ENCODE data around the gene ISLR. TPM values are rescaled to one million over a fixed set of nuclear protein-coding genes. Genes with fewer than 3 reads are reported as not detected.

ISLR gene
- polyA plus RNA-seq (ENCODE audit: insufficient read length in 3 of 3), result 10 to 100 TPM; 47.2 to 77.4 (median 47.3) TPM
- long read RNA-seq, donor 1, transcript ISLR-202 (2 exons, 2,175 nt), result minor isoform, 10 of 92 reads
- long read RNA-seq, donor 1, transcript ISLR-201 (2 exons, 2,371 nt), result major isoform, 15 of 92 reads
- long read RNA-seq, donor 1, partial matches to known transcripts, result 67 of 92 reads
- long read RNA-seq, donor 1, other reads (novel, unspliced or antisense), result 0 of 92 reads
- long read RNA-seq, donor 2, transcript ISLR-202 (2 exons, 2,175 nt), result minor isoform, 10 of 25 reads
- long read RNA-seq, donor 2, transcript ISLR-201 (2 exons, 2,371 nt), result major isoform, 15 of 25 reads
- long read RNA-seq, donor 2, partial matches to known transcripts, result 0 of 25 reads
- long read RNA-seq, donor 2, other reads (novel, unspliced or antisense), result 0 of 25 reads
- long read RNA-seq, donor 3, transcript ISLR-201 (2 exons, 2,371 nt), result minor isoform, 13 of 34 reads
- long read RNA-seq, donor 3, transcript ISLR-202 (2 exons, 2,175 nt), result major isoform, 21 of 34 reads
- long read RNA-seq, donor 3, partial matches to known transcripts, result 0 of 34 reads
- long read RNA-seq, donor 3, other reads (novel, unspliced or antisense), result 0 of 34 reads
- long read RNA-seq, donor 4, partial matches to known transcripts, result 0 of 6 reads
- long read RNA-seq, donor 4, other reads (novel, unspliced or antisense), result 0 of 6 reads
- long read RNA-seq, donor 5, result 0 reads
- long read RNA-seq, donor 6, transcript ISLR-201 (2 exons, 2,371 nt), result major isoform, 5 of 9 reads
- long read RNA-seq, donor 6, partial matches to known transcripts, result 0 of 9 reads
- long read RNA-seq, donor 6, other reads (novel, unspliced or antisense), result 0 of 9 reads
- long read RNA-seq, donor 7, transcript ISLR-202 (2 exons, 2,175 nt), result major isoform, 13 of 26 reads
- long read RNA-seq, donor 7, transcript ISLR-201 (2 exons, 2,371 nt), result major isoform, 13 of 26 reads
- long read RNA-seq, donor 7, partial matches to known transcripts, result 0 of 26 reads
- long read RNA-seq, donor 7, other reads (novel, unspliced or antisense), result 0 of 26 reads
- long read RNA-seq, donor 8, result 0 reads
- long read RNA-seq, donor 9, transcript ISLR-202 (2 exons, 2,175 nt), result major isoform, 15 of 28 reads
- long read RNA-seq, donor 9, transcript ISLR-201 (2 exons, 2,371 nt), result minor isoform, 13 of 28 reads
- long read RNA-seq, donor 9, partial matches to known transcripts, result 0 of 28 reads
- long read RNA-seq, donor 9, other reads (novel, unspliced or antisense), result 0 of 28 reads
- long read RNA-seq, donor 10, transcript ISLR-201 (2 exons, 2,371 nt), result major isoform, 12 of 17 reads
- long read RNA-seq, donor 10, transcript ISLR-202 (2 exons, 2,175 nt), result minor isoform, 5 of 17 reads
- long read RNA-seq, donor 10, partial matches to known transcripts, result 0 of 17 reads
- long read RNA-seq, donor 10, other reads (novel, unspliced or antisense), result 0 of 17 reads
- long read RNA-seq, donor 11, transcript ISLR-201 (2 exons, 2,371 nt), result major isoform, 6 of 12 reads
- long read RNA-seq, donor 11, transcript ISLR-202 (2 exons, 2,175 nt), result major isoform, 6 of 12 reads
- long read RNA-seq, donor 11, partial matches to known transcripts, result 0 of 12 reads
- long read RNA-seq, donor 11, other reads (novel, unspliced or antisense), result 0 of 12 reads
- long read RNA-seq, donor 12, partial matches to known transcripts, result 0 of 2 reads
- long read RNA-seq, donor 12, other reads (novel, unspliced or antisense), result 0 of 2 reads
- long read RNA-seq, donor 13, result 0 reads
- long read RNA-seq, donor 14, transcript ISLR-201 (2 exons, 2,371 nt), result major isoform, 16 of 30 reads
- long read RNA-seq, donor 14, transcript ISLR-202 (2 exons, 2,175 nt), result minor isoform, 14 of 30 reads
- long read RNA-seq, donor 14, partial matches to known transcripts, result 0 of 30 reads
- long read RNA-seq, donor 14, other reads (novel, unspliced or antisense), result 0 of 30 reads
- long read RNA-seq, donor 15, transcript ISLR-201 (2 exons, 2,371 nt), result major isoform, 6 of 7 reads
- long read RNA-seq, donor 15, partial matches to known transcripts, result 0 of 7 reads
- long read RNA-seq, donor 15, other reads (novel, unspliced or antisense), result 0 of 7 reads
- long read RNA-seq, donor 16, transcript ISLR-201 (2 exons, 2,371 nt), result major isoform, 39 of 74 reads
- long read RNA-seq, donor 16, transcript ISLR-202 (2 exons, 2,175 nt), result minor isoform, 35 of 74 reads
- long read RNA-seq, donor 16, partial matches to known transcripts, result 0 of 74 reads
- long read RNA-seq, donor 16, other reads (novel, unspliced or antisense), result 0 of 74 reads

GRCh38 chr15:74173380-74174218 is at the start of gene ISLR:
Gene ISLR (plus strand): TSS chr15:74173710. CDS start chr15:74174859, 1,149 bp downstream.
- DNase-seq (ENCODE audit: extremely low read depth in 1 of 11, low read depth in 9 of 11, low spot score in 4 of 11), result peak in 5 of 11 donors; percentile 49 to 68 (median 57)

DNA sequence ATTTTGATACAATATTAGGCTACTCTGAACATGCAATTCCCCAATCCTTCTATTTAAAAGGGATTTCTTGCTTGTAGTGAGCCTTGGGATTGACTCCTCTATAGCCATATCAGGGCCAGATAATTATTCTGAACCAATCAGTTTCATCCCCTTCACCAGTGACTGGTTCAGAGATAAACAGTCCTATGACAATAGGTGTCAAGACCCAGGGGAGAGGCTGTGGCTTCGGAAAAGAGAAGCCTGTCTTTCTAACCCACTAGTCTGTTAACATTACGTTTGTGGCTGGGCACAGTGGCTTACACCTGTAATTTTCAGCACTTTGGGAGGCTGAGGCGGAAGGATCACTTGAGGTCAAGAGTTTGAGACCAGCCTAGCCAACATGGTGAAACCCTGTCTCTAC is 49.3 kb upstream of the ISLR start:
- no peak for DNase-seq (ENCODE audit: extremely low read depth in 1 of 11, low read depth in 9 of 11, low spot score in 4 of 11)

- no peak for DNase-seq (ENCODE audit: extremely low read depth in 1 of 11, low read depth in 9 of 11, low spot score in 4 of 11)
Observed at GRCh38 chr15:74124759-74125158, 48.8 kb upstream of the ISLR start.

GRCh38 chr15:74127255-74127953 is 46.1 kb upstream of the ISLR start:
- peak in 10 of 11 donors; percentile 71 to 88 (median 82) for DNase-seq (ENCODE audit: extremely low read depth in 1 of 11, low read depth in 9 of 11, low spot score in 4 of 11)

DNA sequence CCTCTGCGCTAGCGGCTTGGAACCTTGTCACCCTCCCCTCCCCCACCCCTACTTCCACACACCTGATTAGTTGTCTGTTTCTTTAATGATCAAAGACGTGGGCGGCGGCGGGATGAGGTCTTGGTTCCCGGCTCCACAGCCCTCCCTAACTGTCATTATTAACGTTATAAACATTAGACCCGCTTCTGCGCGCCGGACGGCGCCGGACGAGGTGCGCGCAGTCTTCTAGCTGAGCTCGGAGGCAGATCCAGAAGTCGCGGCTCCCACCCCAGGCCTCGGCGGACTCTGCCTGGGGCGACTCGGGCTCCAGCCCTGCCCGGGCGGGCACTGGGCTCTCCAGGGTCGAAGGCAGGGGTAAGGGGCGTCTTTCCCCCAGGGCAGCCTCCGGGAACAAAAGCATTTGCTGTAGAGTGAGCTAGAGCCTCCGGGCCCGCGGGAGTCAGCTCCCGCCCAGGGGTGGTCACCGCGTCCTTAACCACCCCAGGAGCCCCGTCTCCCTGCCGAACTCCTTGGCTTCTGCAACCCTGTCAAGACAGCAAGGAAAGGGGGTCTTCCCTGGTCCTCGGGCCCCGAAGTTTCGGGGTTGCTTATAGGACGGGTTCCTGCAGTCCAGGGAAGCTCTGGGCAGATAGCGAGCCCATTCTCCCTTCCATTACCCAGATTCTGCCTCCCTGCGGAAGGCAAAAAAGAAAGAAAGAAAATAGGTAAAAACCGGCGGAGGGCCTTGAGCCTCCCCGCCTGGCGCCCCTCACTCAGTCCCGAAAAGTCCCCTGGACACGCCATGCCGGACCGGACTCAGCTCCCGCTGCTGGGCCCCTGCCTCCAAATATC is 45.3 kb upstream of the ISLR start:
- DNase-seq (ENCODE audit: extremely low read depth in 1 of 11, low read depth in 9 of 11, low spot score in 4 of 11), result no peak

DNA sequence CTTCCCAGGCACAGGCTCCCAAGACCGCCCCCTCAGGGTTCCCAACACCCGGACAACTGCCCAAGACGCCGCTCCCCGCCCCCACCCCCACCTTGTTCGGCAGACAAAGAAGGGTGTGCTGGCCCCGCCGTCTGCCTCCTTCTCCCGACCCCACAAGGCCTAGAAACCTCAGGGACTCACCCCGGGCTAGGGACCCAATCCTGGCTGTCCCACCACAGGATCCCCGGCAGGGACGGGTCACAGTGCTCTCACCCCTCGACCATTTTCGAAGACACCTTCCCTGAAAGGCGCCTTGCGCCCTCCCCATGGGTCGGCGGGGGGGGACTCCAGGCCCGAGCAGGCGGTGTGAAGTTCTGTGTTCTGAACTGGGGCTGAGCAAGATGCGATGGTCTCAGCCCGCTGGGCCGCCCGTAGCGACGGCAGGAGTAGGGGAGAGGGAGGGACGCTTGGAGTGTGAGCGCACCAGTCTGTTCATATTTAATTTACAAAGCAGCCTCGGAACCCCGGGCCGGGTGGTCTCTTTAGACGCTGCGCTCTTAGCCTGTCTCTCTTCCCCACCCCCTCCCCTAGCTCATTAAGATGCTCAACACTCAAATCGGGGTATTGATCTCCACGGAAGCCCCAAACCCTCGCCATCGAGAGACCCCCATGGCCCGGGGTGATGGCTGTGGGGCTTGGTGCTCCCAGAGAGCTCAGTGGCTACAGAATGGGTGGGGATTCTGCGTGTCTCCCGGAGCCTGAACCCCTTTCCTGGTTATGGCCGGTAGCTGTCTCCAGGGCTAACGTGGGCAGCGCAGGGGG is 44.5 kb upstream of the ISLR start:
- no peak for DNase-seq (ENCODE audit: extremely low read depth in 1 of 11, low read depth in 9 of 11, low spot score in 4 of 11)

DNA sequence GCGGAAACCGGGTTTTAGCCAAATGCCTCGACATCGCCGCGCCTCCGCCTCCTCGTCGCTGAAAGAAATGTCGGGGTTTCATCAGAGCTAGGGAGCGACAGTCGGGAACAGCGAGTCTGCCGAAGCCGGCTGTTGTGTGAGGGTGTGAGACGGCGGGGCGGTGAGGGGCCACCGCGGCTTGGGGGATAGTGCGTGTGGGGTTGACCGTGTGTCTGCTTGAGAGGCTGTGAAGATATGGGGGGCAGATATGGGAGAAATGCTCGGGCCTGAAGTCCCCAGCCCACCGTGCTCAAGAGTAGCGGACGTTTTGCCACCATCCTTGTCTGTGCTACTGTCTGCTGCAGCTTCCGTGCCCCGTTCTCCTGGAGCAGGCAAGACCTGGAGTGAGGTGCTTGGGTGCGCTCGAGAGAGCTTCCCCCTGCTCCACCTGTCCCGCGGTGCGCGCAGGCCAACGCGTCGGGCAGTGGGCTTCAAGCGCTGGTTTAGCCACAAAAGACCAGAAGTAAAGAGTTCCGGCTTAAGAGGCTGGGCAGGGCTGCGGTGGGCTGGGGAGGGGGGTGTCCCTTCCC is 43.8 kb upstream of the ISLR start:
- DNase-seq (ENCODE audit: extremely low read depth in 1 of 11, low read depth in 9 of 11, low spot score in 4 of 11), result no peak

DNA sequence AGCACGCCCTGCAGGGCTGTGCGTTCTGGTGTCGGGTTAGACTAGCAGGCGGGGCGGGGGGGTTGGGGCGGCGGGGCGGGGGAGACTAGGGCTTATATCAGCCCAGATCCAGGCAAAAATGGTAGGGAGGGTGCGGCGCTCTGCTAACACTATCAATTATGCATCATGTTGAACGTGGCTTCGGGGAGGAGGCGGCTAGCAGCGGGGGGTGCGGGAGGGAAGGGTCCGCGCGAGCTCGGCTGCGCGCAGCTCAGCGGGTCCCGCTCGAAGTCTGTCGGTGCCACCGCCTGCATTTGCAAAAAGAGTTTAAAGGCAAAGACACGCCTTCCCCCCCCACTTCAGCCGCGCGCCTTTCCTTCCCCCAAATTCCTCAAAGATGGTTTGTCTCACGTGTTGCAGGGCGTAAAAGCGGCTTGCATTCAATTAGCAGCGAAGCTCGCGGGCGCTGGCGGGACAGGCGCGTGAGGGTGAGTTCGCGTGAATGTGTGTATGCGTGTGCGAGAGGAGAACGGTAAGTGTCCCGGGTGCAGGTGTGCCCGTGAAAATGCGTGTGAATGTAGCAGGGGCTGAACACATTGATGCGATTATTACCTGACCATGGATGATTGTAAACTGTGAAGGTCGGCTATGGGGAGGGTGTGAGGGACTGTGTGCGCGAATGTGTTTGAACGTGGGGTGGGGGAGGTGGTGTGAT is 43.2 kb upstream of the ISLR start, which contains the start of gene ISLR2:
TSS of gene ISLR2 (plus strand) at position 432 of the 694 bp plus-strand sequence. CDS start 2,169 bp downstream, outside the sequence.
- no peak for DNase-seq (ENCODE audit: extremely low read depth in 1 of 11, low read depth in 9 of 11, low spot score in 4 of 11)

- no peak for DNase-seq (ENCODE audit: extremely low read depth in 1 of 11, low read depth in 9 of 11, low spot score in 4 of 11)
Observed at GRCh38 chr15:74130849-74131627, 42.5 kb upstream of the ISLR start.

GRCh38 chr15:74131628-74132413 is 41.7 kb upstream of the ISLR start:
- DNase-seq (ENCODE audit: extremely low read depth in 1 of 11, low read depth in 9 of 11, low spot score in 4 of 11), result no peak
